ENCODE data around the gene TSPAN32.
"Not testable (repeated sequence)": the region's sequence is repeated elsewhere in the genome, so short reads cannot be mapped to it uniquely, and the experiment has no call there.

The TSPAN32 gene

GRCh38 chr11:2286350-2286749, 15.5 kb upstream of the TSPAN32 start:
- not testable (repeated sequence) for DNase-seq (ENCODE audit: low read depth in 2 of 2)

GRCh38 chr11:2287091-2287490, 14.7 kb upstream of the TSPAN32 start:
- DNase-seq (ENCODE audit: low read depth in 2 of 2), result no peak

- no peak for DNase-seq (ENCODE audit: low read depth in 2 of 2)
These were observed 12.5 kb upstream of the TSPAN32 start for GRCh38 chr11:2289350-2289749.

- no peak for DNase-seq (ENCODE audit: low read depth in 2 of 2)
These were observed 12.0 kb upstream of the TSPAN32 start for GRCh38 chr11:2289859-2290258.

- no peak for DNase-seq (ENCODE audit: low read depth in 2 of 2)
These were observed 11.4 kb upstream of the TSPAN32 start for GRCh38 chr11:2290351-2290841.

GRCh38 chr11:2293531-2293971, 8.3 kb upstream of the TSPAN32 start:
- DNase-seq (ENCODE audit: low read depth in 2 of 2), result no peak

GRCh38 chr11:2293984-2294925, 7.6 kb upstream of the TSPAN32 start:
- DNase-seq (ENCODE audit: low read depth in 2 of 2), result no peak

- no peak for DNase-seq (ENCODE audit: low read depth in 2 of 2)
These were observed 6.9 kb upstream of the TSPAN32 start for GRCh38 chr11:2294926-2295290.

GRCh38 chr11:2295971-2296912, 5.6 kb upstream of the TSPAN32 start:
- DNase-seq (ENCODE audit: low read depth in 2 of 2), result no peak

- DNase-seq (ENCODE audit: low read depth in 2 of 2), result no peak
These were observed 4.7 kb upstream of the TSPAN32 start for GRCh38 chr11:2296913-2297622.

GRCh38 chr11:2297623-2298030, 4.2 kb upstream of the TSPAN32 start:
- no peak for DNase-seq (ENCODE audit: low read depth in 2 of 2)

- no peak for DNase-seq (ENCODE audit: low read depth in 2 of 2)
These were observed 3.5 kb upstream of the TSPAN32 start for GRCh38 chr11:2298131-2298794.

GRCh38 chr11:2298795-2299761, 2.7 kb upstream of the TSPAN32 start:
- DNase-seq (ENCODE audit: low read depth in 2 of 2), result no peak

GRCh38 chr11:2299773-2300172, 2.0 kb upstream of the TSPAN32 start:
- no peak for DNase-seq (ENCODE audit: low read depth in 2 of 2)

- DNase-seq (ENCODE audit: low read depth in 2 of 2), result no peak
These were observed 1.4 kb upstream of the TSPAN32 start for GRCh38 chr11:2300290-2300935.

- DNase-seq (ENCODE audit: low read depth in 2 of 2), result no peak
These were observed 730 bp upstream of the TSPAN32 start for GRCh38 chr11:2300936-2301630.

- DNase-seq (ENCODE audit: low read depth in 2 of 2), result no peak
These were observed 588 bp downstream of the TSPAN32 start for GRCh38 chr11:2302306-2302895.

GRCh38 chr11:2302896-2303626, 1.2 kb downstream of the TSPAN32 start:
- DNase-seq (ENCODE audit: low read depth in 2 of 2), result no peak
